Measurements from ENCODE around the gene ZNF507. TPM values are rescaled to one million over a fixed set of nuclear protein-coding genes. Genes with fewer than 3 reads are reported as not detected.

ZNF507 gene
- total RNA-seq (10 to 100 TPM; 11.1 to 14.1 TPM), polyA plus RNA-seq (1 to 10 TPM; 2.9 to 3.0 TPM)

- no peaks in the 10 kb centered on the region for H3K27me3 ChIP-seq (ENCODE audit: control insufficient read depth in 4 of 4, insufficient read depth in 4 of 4, low read length in 3 of 4)
- H3K4me3 ChIP-seq (ENCODE audit: low read depth in 1 of 3, low read length in 3 of 3): peak within 1 kb of the TSS; percentile 79 to 98 (median 95)
- peak within 1 kb of the TSS; percentile 87 to 89 for H3K9ac ChIP-seq (ENCODE audit: low read depth in 1 of 2, low read length in 2 of 2)
- 3% methylated on average over 72 of the region's 72 CpGs for WGBS
- peak; percentile 88 for DNase-seq (ENCODE audit: low spot score)
- H3K4me1 ChIP-seq (ENCODE audit: control insufficient read depth in 4 of 4, insufficient read depth in 4 of 4, low read length in 3 of 4): peaks cover 5 to 40% (median 28%) of the 10 kb centered on the region in 4 donors
- H3K36me3 ChIP-seq (ENCODE audit: control insufficient read depth in 4 of 4, insufficient read depth in 3 of 4, low read depth in 1 of 4, low read length in 3 of 4): peaks cover 0 to 7% (median 0%) of the 10 kb centered on the region in 4 donors
- H3K9me3 ChIP-seq (ENCODE audit: control insufficient read depth in 4 of 4, low read length in 3 of 4): no peaks in the 10 kb centered on the region
- TF ChIP-seq TAF1 (conservative IDR thresholded peaks at IDR 0.05) (no peak), REST (IDR thresholded peaks at IDR 0.05) (no peak), FOXA1 (IDR thresholded peaks at IDR 0.05) (no peak), EGR1 (IDR thresholded peaks at IDR 0.05; ENCODE audit: low read depth in 2 of 2) (no peak), YY1 (IDR thresholded peaks at IDR 0.05) (peak; percentile 98), GABPA (IDR thresholded peaks at IDR 0.05 in 1 of 2, conservative IDR thresholded peaks at IDR 0.05 in 1 of 2) (no peak), ZBTB33 (IDR thresholded peaks at IDR 0.05) (no peak)
- TF ChIP-seq, protein P1, sequence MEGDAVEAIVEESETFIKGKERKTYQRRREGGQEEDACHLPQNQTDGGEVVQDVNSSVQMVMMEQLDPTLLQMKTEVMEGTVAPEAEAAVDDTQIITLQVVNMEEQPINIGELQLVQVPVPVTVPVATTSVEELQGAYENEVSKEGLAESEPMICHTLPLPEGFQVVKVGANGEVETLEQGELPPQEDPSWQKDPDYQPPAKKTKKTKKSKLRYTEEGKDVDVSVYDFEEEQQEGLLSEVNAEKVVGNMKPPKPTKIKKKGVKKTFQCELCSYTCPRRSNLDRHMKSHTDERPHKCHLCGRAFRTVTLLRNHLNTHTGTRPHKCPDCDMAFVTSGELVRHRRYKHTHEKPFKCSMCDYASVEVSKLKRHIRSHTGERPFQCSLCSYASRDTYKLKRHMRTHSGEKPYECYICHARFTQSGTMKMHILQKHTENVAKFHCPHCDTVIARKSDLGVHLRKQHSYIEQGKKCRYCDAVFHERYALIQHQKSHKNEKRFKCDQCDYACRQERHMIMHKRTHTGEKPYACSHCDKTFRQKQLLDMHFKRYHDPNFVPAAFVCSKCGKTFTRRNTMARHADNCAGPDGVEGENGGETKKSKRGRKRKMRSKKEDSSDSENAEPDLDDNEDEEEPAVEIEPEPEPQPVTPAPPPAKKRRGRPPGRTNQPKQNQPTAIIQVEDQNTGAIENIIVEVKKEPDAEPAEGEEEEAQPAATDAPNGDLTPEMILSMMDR (IDR thresholded peaks at IDR 0.05; ENCODE audit: low read depth, low read length, missing input control): no peak
- peak within 1 kb of the TSS; percentile 83 to 91 for H3K27ac ChIP-seq (ENCODE audit: low read depth in 1 of 2, low read length in 2 of 2)
Observed at GRCh38 chr19:32345261-32346207, at the start of gene ZNF507. Gene ZNF507 (plus strand): TSS chr19:32345610. CDS start chr19:32352831, 7,221 bp downstream.

DNA sequence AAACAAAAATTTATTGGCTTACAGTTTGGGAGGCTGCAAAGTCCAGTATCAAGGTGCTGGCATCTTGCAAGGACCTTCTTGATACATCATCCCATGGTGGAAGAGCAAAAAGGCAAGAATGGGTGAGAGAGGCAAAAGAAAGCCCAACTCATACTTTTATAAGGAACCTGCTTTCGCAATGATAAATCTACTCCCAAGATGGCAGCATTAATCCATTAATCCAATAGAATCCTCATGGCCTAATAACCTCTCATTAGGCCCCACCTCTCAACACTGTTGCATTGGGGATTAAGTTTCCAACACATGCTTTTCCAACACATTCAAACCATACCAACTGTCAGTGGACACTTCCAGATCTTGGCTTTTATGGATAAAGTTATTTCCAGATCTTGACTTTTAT is 48.7 kb upstream of the ZNF507 start:
- H3K27ac ChIP-seq (ENCODE audit: low read depth in 1 of 2, low read length in 2 of 2): no peak overlapping the region
- H3K36me3 ChIP-seq (ENCODE audit: control insufficient read depth in 4 of 4, insufficient read depth in 3 of 4, low read depth in 1 of 4, low read length in 3 of 4): no peaks in the 10 kb centered on the region
- H3K9me3 ChIP-seq (ENCODE audit: control insufficient read depth in 4 of 4, low read length in 3 of 4): peaks cover 0 to 2% (median under 1%) of the 10 kb centered on the region in 4 donors
- 97% methylated on average over 1 of the region's 1 CpG for WGBS
- no peak for TF ChIP-seq REST (IDR thresholded peaks at IDR 0.05)
- TF ChIP-seq ZBTB33 (IDR thresholded peaks at IDR 0.05): no peak
- TF ChIP-seq SP1 (IDR thresholded peaks at IDR 0.05): no peak
- TF ChIP-seq FOXA1 (IDR thresholded peaks at IDR 0.05): no peak
- TF ChIP-seq FOXA2 (IDR thresholded peaks at IDR 0.05): no peak
- no peak for TF ChIP-seq GABPA (IDR thresholded peaks at IDR 0.05 in 1 of 2, conservative IDR thresholded peaks at IDR 0.05 in 1 of 2)
- TF ChIP-seq JUND (IDR thresholded peaks at IDR 0.05): no peak
- no peak overlapping the region for H3K9ac ChIP-seq (ENCODE audit: low read depth in 1 of 2, low read length in 2 of 2)
- no peaks in the 10 kb centered on the region for H3K27me3 ChIP-seq (ENCODE audit: control insufficient read depth in 4 of 4, insufficient read depth in 4 of 4, low read length in 3 of 4)
- no peak for DNase-seq (ENCODE audit: low spot score)
- H3K4me1 ChIP-seq (ENCODE audit: control insufficient read depth in 4 of 4, insufficient read depth in 4 of 4, low read length in 3 of 4): no peaks in the 10 kb centered on the region
- no peak overlapping the region for H3K4me3 ChIP-seq (ENCODE audit: low read depth in 1 of 3, low read length in 3 of 3)

Data from liver (tissue), 9 donors.